ENCODE results near the gene KRTAP4-5.

DNA sequence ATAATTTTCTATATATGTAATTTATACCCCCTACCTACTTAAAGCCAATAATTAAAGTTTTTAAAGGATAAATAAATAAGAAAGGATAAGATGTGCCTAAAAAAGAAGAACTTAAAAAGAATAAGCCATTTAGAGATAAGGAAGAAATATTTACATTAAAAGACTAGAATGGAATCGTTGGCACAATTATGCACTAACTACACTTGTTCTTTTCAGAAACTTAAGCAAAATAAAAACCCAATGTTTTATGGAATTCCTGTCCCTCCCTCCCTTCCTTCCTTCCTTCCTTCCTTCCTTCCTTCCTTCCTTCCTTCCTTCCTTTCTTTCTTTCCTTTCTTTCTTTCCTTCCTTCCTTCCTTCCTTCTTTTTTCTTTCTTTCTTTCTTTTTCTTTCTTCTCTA lies 4.8 kb downstream of the KRTAP4-5 start:
- TF ChIP-seq, protein P1, sequence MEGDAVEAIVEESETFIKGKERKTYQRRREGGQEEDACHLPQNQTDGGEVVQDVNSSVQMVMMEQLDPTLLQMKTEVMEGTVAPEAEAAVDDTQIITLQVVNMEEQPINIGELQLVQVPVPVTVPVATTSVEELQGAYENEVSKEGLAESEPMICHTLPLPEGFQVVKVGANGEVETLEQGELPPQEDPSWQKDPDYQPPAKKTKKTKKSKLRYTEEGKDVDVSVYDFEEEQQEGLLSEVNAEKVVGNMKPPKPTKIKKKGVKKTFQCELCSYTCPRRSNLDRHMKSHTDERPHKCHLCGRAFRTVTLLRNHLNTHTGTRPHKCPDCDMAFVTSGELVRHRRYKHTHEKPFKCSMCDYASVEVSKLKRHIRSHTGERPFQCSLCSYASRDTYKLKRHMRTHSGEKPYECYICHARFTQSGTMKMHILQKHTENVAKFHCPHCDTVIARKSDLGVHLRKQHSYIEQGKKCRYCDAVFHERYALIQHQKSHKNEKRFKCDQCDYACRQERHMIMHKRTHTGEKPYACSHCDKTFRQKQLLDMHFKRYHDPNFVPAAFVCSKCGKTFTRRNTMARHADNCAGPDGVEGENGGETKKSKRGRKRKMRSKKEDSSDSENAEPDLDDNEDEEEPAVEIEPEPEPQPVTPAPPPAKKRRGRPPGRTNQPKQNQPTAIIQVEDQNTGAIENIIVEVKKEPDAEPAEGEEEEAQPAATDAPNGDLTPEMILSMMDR (IDR thresholded peaks at IDR 0.05; ENCODE audit: low read depth, low read length): no peak
- TF ChIP-seq POLR2A (IDR thresholded peaks at IDR 0.05; ENCODE audit: extremely low read depth, insufficient read length) (no peak), MYC (IDR thresholded peaks at IDR 0.05; ENCODE audit: low read depth, low read length) (no peak)
